Thyroid gland (tissue), 4 donors: ENCODE data around the gene EFNB2. TPM values are rescaled to one million over a fixed set of nuclear protein-coding genes. Genes with fewer than 3 reads are reported as not detected.
A peak's percentile ranks its signal among the peaks of the same experiment; 100 is the strongest.

Experiments used
- DNase-seq, 2 donors: peaks; one replicate each; pipeline ENCODE4 v3.0.0-alpha.2; 2019
- H3K27ac ChIP-seq, 3 donors: fragments of 200-600 bp; sonication (generic); 1 replicate in 2 of 3; 2 replicates in 1 of 3; pipeline ENCODE4 v1.5.1; 2016 to 2019; ENCODE audit warnings: mild to moderate bottlenecking in 1 of 3, moderate library complexity in 1 of 3
- H3K27me3 ChIP-seq: fragments of 200-600 bp; sonication (generic); one replicate; pipeline ENCODE4 v1.5.1; 2019
- H3K36me3 ChIP-seq, 2 donors: fragments of 200-600 bp; sonication (generic); one replicate each; pipeline ENCODE4 v1.5.1; 2016 to 2019
- H3K4me1 ChIP-seq, 2 donors: fragments of 200-600 bp; sonication (generic); one replicate each; pipeline ENCODE4 v1.5.1; 2017 to 2019
- H3K4me3 ChIP-seq, 3 donors: fragments of 200-600 bp; sonication (generic); replicated peaks in 1 of 3; 1 replicate in 2 of 3; 2 replicates in 1 of 3; pipeline ENCODE4 v1.5.1; 2016; ENCODE audit warnings: mild to moderate bottlenecking in 1 of 3
- H3K9me3 ChIP-seq: fragments of 200-600 bp; sonication (generic); one replicate; pipeline ENCODE4 v1.5.1; 2017
- CTCF ChIP-seq, 6 experiments: fragments of 200-600 bp in 3 of 6; fragments of 450-650 bp in 3 of 6; sonication (generic) in 3 of 6; IDR thresholded peaks; one replicate each; pipeline ENCODE4 v1.5.1; 2016 to 2019; ENCODE audit warnings: antibody characterized with exemption in 6 of 6, mild to moderate bottlenecking in 2 of 6, inconsistent platforms in 1 of 6, moderate library complexity in 1 of 6
- POLR2A ChIP-seq, 2 donors: fragments of 450-650 bp; IDR thresholded peaks; one replicate each; pipeline ENCODE4 v1.6.1; 2017; ENCODE audit warnings: antibody characterized with exemption in 2 of 2, mild to moderate bottlenecking in 2 of 2, moderate library complexity in 1 of 2
- WGBS, 2 donors: methylation state at CpG; one replicate each; pipeline ENCODE4 v1.1.5; 2017; 5-methylcytosine and 5-hydroxymethylcytosine counted together
- intact Hi-C: fragments of 100-400 bp; cut with DNase I; formaldehyde crosslinking; loops from one replicate; pipeline ENCODE4 v1.15.1; 2023
- total RNA-seq, 4 donors: library from RNA; depleted of rRNA; stranded (reverse); fragments of >200 nt; gene quantifications; one replicate each; pipeline ENCODE4 v1.2.3, GENCODE V29; 2016

Gene EFNB2
- total RNA-seq, 4 donors from 2014 or later = 10.8 to 22.5 (median 17.0) TPM

GRCh38 chr13:106566641-106567473 is 31.4 kb upstream of the EFNB2 start:
- peak in 1 of 2 donors; percentile 8 for TF ChIP-seq POLR2A (IDR thresholded peaks at IDR 0.05)
- no peak for TF ChIP-seq CTCF (IDR thresholded peaks at IDR 0.05)
- Histone ChIP-seq H3K4me3 (peak overlapping the region; percentile 75 to 99 (median 94)), H3K4me1 (peaks cover 28 to 38% of the 10 kb centered on the region in 2 donors), H3K27me3 (no peaks in the 10 kb centered on the region), H3K9me3 (no peaks in the 10 kb centered on the region), H3K27ac (peak overlapping the region; percentile 92 to 99 (median 98)), H3K36me3 (no peaks in the 10 kb centered on the region)
- WGBS, 2 donors = 0 to 1% methylated on average over 33 to 34 of the region's 34 CpGs
- intact Hi-C loops = no loop called here
- peak; percentile 49 to 54 for DNase-seq

- TF ChIP-seq POLR2A (IDR thresholded peaks at IDR 0.05) = no peak
- TF ChIP-seq CTCF (IDR thresholded peaks at IDR 0.05) = no peak
Measured at GRCh38 chr13:106565127-106565775, 29.8 kb upstream of the EFNB2 start.

GRCh38 chr13:106562301-106562700 is 26.8 kb upstream of the EFNB2 start:
- no peak for DNase-seq
- no peak overlapping the region for H3K4me3 ChIP-seq
- H3K36me3 ChIP-seq = peaks cover 3 to 4% of the 10 kb centered on the region in 2 donors
- H3K27me3 ChIP-seq = no peaks in the 10 kb centered on the region
- H3K27ac ChIP-seq = no peak overlapping the region
- H3K9me3 ChIP-seq = no peaks in the 10 kb centered on the region
- intact Hi-C loops = no loop called here
- peaks cover 41 to 42% of the 10 kb centered on the region in 2 donors for H3K4me1 ChIP-seq
- no peak for TF ChIP-seq POLR2A (IDR thresholded peaks at IDR 0.05)
- TF ChIP-seq CTCF (IDR thresholded peaks at IDR 0.05) = no peak
- 92 to 98% methylated on average over 1 of the region's 1 CpG for WGBS, 2 donors

More at GRCh38 chr13:106565127-106565775, 29.8 kb upstream of the EFNB2 start:
- H3K4me3 ChIP-seq = no peak overlapping the region
- intact Hi-C loops = no loop called here
- DNase-seq = no peak
- peaks cover 42 to 45% of the 10 kb centered on the region in 2 donors for H3K4me1 ChIP-seq
- H3K27ac ChIP-seq = no peak overlapping the region
- whole genome bisulfite sequencing, 2 donors = 39 to 45% methylated on average over 4 of the region's 4 CpGs
- H3K36me3 ChIP-seq = no peaks in the 10 kb centered on the region
- no peaks in the 10 kb centered on the region for H3K9me3 ChIP-seq
- no peaks in the 10 kb centered on the region for H3K27me3 ChIP-seq

- intact Hi-C loops = no loop called here
- H3K4me1 ChIP-seq = peaks cover 38 to 41% of the 10 kb centered on the region in 2 donors
Measured at GRCh38 chr13:106561551-106562170, 26.2 kb upstream of the EFNB2 start.

More at GRCh38 chr13:106561551-106562170, 26.2 kb upstream of the EFNB2 start:
- no peak for TF ChIP-seq CTCF (IDR thresholded peaks at IDR 0.05)
- TF ChIP-seq POLR2A (IDR thresholded peaks at IDR 0.05) = no peak
- DNase-seq = peak in 1 of 2 donors; percentile 24
- Histone ChIP-seq H3K27ac (no peak overlapping the region), H3K27me3 (no peaks in the 10 kb centered on the region), H3K36me3 (peaks cover 3 to 9% of the 10 kb centered on the region in 2 donors), H3K4me3 (no peak overlapping the region), H3K9me3 (no peaks in the 10 kb centered on the region)
- WGBS, 2 donors = 62 to 72% methylated on average over 6 of the region's 6 CpGs
